Right lobe of liver (tissue), 6 donors: Measurements from ENCODE around the gene ZNF431. TPM values are rescaled to one million over a fixed set of nuclear protein-coding genes. Genes with fewer than 3 reads are reported as not detected.
"Not testable (repeated sequence)": the region's sequence is repeated elsewhere in the genome, so short reads cannot be mapped to it uniquely, and the experiment has no call there.

Experiments
- ATAC-seq, 4 donors: fragments of 200-7000 bp; cut with Tn5 transposase; one replicate each; pipeline ENCODE4 v1.9.1; 2020; ENCODE audit warnings: mild to moderate bottlenecking in 4 of 4, moderate library complexity in 4 of 4
- DNase-seq, 3 donors: peaks; one replicate each; pipeline ENCODE4 v3.0.0-alpha.2; 2020
- H3K27ac ChIP-seq, 3 donors: fragments of 200-600 bp; one replicate each; pipeline ENCODE4 v1.8.0; 2022
- H3K27me3 ChIP-seq, 2 donors: fragments of 200-600 bp; one replicate each; pipeline ENCODE4 v1.8.0; 2022
- H3K36me3 ChIP-seq, 4 donors: fragments of 200-600 bp; sonication (generic) in 1 of 4; one replicate each; pipeline versions ENCODE4 v1.5.1 to v1.8.0; 2017 to 2022; ENCODE audit warnings: control low read depth in 1 of 4
- H3K4me1 ChIP-seq, 4 donors: fragments of 200-600 bp; sonication (generic) in 1 of 4; one replicate each; pipeline versions ENCODE4 v1.5.1 to v1.8.0; 2017 to 2022; ENCODE audit warnings: control low read depth in 1 of 4
- H3K4me3 ChIP-seq, 3 donors: fragments of 200-600 bp; one replicate each; pipeline ENCODE4 v1.8.0; 2022
- H3K9me3 ChIP-seq, 4 donors: fragments of 200-600 bp; sonication (generic) in 1 of 4; one replicate each; pipeline versions ENCODE4 v1.5.1 to v1.8.0; 2017 to 2022; ENCODE audit warnings: control low read depth in 1 of 4
- POLR2A ChIP-seq: fragments of 450-650 bp; IDR thresholded peaks from one replicate; pipeline ENCODE4 v1.6.1; 2017; ENCODE audit warnings: antibody characterized with exemption, mild to moderate bottlenecking
- whole genome bisulfite sequencing: methylation state at CpG from one replicate; pipeline ENCODE4 v1.1.6; 2018; ENCODE audit warnings: low coverage, low lambda C conversion rate; ENCODE audit not compliant: insufficient coverage; ENCODE audit errors: missing lambda C conversion rate; 5-methylcytosine and 5-hydroxymethylcytosine counted together
- intact Hi-C, 2 donors: fragments of 100-400 bp; cut with DNase I; formaldehyde crosslinking; loops; one replicate each; pipeline versions ENCODE4 v1.11.2 to v1.14.1; 2022
- total RNA-seq, 6 experiments: library from RNA; depleted of rRNA in 2 of 6; stranded (reverse); fragments of >200 nt in 2 of 6; fragmentation: NEBNext Ultra II Directional in 3 of 6; extraction: Animal tissue kit (Norgen Biotek cat#: 25700) in 3 of 6; gene quantifications; one replicate each; pipeline versions ENCODE4 v1.1.0 to v1.2.4, GENCODE V29; 2016 to 2023
- TF ChIP-seq, protein P1 (sequence below), 4 donors: fragments of 200-600 bp in 3 of 4; fragments of 450-650 bp in 1 of 4; IDR thresholded peaks; one replicate each; pipeline versions ENCODE4 v1.5.1 to v1.8.0; 2016 to 2022; ENCODE audit warnings: antibody characterized with exemption in 4 of 4, mild to moderate bottlenecking in 2 of 4
- donor health status: DM: no; HTN: yes; CAD: no.
- donor health status: DM: no; HTN: no; CAD: no.
- donor health status: DM: no; HTN: no; CAD: no.
- donor health status: DM: no; HTN: yes; CAD: no.
- donor health status: DM: no; HTN: yes; CAD: no.

ZNF431 gene
- total RNA-seq, 6 experiments from 2014 or later: 0.37 to 1.6 (median 0.84) TPM

- H3K9me3 ChIP-seq: no peaks in the 10 kb centered on the region
- H3K27me3 ChIP-seq: no peaks in the 10 kb centered on the region
- H3K4me3 ChIP-seq: no peak overlapping the region
- DNase-seq (no peak), ATAC-seq (no peak)
- no peaks in the 10 kb centered on the region for H3K36me3 ChIP-seq
- no peak for TF ChIP-seq POLR2A
- TF ChIP-seq, protein P1, sequence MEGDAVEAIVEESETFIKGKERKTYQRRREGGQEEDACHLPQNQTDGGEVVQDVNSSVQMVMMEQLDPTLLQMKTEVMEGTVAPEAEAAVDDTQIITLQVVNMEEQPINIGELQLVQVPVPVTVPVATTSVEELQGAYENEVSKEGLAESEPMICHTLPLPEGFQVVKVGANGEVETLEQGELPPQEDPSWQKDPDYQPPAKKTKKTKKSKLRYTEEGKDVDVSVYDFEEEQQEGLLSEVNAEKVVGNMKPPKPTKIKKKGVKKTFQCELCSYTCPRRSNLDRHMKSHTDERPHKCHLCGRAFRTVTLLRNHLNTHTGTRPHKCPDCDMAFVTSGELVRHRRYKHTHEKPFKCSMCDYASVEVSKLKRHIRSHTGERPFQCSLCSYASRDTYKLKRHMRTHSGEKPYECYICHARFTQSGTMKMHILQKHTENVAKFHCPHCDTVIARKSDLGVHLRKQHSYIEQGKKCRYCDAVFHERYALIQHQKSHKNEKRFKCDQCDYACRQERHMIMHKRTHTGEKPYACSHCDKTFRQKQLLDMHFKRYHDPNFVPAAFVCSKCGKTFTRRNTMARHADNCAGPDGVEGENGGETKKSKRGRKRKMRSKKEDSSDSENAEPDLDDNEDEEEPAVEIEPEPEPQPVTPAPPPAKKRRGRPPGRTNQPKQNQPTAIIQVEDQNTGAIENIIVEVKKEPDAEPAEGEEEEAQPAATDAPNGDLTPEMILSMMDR (IDR thresholded peaks at IDR 0.05): no peak
- 61% methylated on average over 8 of the region's 8 CpGs for WGBS
- no peak overlapping the region for H3K27ac ChIP-seq
- no peaks in the 10 kb centered on the region for H3K4me1 ChIP-seq
- intact Hi-C loops: no loop called here
These were observed 6.4 kb upstream of the ZNF431 start for GRCh38 chr19:21135433-21135832.

DNA sequence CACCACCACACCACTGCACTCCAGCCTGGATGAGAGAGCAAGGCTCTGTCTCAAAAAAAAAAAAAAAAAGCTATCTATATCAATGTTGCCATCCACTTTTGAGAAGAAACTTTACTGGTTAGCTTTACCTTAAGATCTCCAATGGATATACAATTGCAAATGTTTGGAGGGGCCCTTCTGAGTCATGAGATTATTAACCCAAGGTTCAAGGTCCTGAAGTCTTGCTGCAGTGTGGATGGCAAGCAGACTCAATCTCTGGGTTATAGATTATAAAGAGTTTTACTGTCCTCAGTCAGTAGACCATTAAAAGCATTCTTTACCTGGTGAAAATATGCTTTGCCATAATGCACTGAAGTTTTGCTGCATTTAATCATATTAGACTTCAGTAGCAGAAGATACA lies 3.7 kb upstream of the ZNF431 start:
- no peak for TF ChIP-seq POLR2A
- TF ChIP-seq, protein P1 (IDR thresholded peaks at IDR 0.05): no peak
- DNase-seq: no peak
- Histone ChIP-seq H3K27me3 (no peaks in the 10 kb centered on the region), H3K4me3 (no peak overlapping the region), H3K9me3 (no peaks in the 10 kb centered on the region), H3K4me1 (no peaks in the 10 kb centered on the region), H3K36me3 (no peaks in the 10 kb centered on the region), H3K27ac (no peak overlapping the region)
- no peak for ATAC-seq
- intact Hi-C loops: no loop called here

DNA sequence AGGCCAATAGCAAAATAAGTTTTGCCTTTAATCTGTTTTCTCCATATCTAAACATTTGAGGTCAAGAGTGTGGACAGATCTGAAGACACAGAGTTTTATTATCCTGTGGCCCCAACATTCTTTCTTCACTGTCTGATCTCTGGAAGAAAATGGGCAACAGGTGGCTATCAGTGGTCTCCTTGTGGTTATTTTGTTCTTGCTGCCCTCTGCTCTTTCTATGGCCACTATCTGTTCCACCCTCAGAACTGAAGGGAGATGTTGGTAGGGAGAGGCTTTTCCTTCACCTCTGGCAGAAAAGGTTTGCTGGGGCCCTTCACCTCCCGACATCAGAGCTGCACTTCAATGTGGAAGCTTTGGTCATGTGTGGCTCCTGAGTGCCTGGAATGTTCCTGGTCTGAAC lies 834 bp upstream of the ZNF431 start:
- H3K36me3 ChIP-seq, intact Hi-C loops, H3K27me3 ChIP-seq, DNase-seq, H3K9me3 ChIP-seq, H3K4me1 ChIP-seq, ATAC-seq, H3K27ac ChIP-seq, H3K4me3 ChIP-seq: not testable (repeated sequence)
- WGBS: 56% methylated on average over 1 of the region's 1 CpG

DNA sequence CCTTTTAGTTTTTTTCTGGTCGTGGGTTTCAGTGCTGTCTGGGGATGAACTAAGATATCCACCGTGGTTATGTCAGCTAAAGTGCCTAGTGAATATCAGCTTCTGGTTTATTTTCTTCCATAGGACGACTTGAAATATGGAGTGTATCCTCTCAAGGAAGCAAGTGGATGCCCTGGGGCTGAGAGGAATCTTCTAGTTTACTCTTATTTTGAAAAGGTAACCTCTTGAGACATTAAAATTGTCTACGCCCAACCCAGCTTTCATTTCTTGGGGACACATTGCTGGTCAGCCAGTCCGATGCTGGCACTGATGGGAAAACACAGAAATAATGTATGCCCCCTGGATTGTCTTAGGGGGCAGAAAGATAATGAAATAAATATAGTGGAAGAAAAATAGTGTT lies 1.6 kb downstream of the ZNF431 start:
- no peaks in the 10 kb centered on the region for H3K9me3 ChIP-seq
- no peak overlapping the region for H3K27ac ChIP-seq
- ATAC-seq (no peak), DNase-seq (no peak)
- H3K36me3 ChIP-seq: no peaks in the 10 kb centered on the region
- no peak overlapping the region for H3K4me3 ChIP-seq
- WGBS: 71% methylated on average over 5 of the region's 5 CpGs
- intact Hi-C loops: no loop called here
- TF ChIP-seq, protein P1 (IDR thresholded peaks at IDR 0.05): no peak
- TF ChIP-seq POLR2A: no peak
- H3K27me3 ChIP-seq: no peaks in the 10 kb centered on the region
- no peaks in the 10 kb centered on the region for H3K4me1 ChIP-seq

- Histone ChIP-seq H3K9me3 (no peaks in the 10 kb centered on the region), H3K36me3 (no peaks in the 10 kb centered on the region), H3K27ac (no peak overlapping the region), H3K4me3 (no peak overlapping the region), H3K4me1 (no peaks in the 10 kb centered on the region), H3K27me3 (no peaks in the 10 kb centered on the region)
- no peak for DNase-seq
- no peak for TF ChIP-seq POLR2A
- TF ChIP-seq, protein P1 (IDR thresholded peaks at IDR 0.05): no peak
- no peak for ATAC-seq
- no CpG with 5 or more reads among the region's 1 CpG for WGBS
- intact Hi-C loops: no loop called here
These were observed 2.0 kb downstream of the ZNF431 start for GRCh38 chr19:21143854-21144253.
